ENCODE results near the gene IMMP2L.

The IMMP2L gene

GRCh38 chr7:111092406-111093236 lies 469.7 kb downstream of the IMMP2L start:
- TF ChIP-seq EZH2phosphoT487 (IDR thresholded peaks at IDR 0.05; ENCODE audit: borderline replicate concordance) (no peak), CTCF (conservative IDR thresholded peaks at IDR 0.05; ENCODE audit: low read length) (no peak)
- no peak overlapping the region for H3K4me3 ChIP-seq (ENCODE audit: low read length, poor library complexity, severe bottlenecking)
- peak overlapping the region; percentile 11 for H3K4me2 ChIP-seq (ENCODE audit: low read depth, low read length, poor library complexity, severe bottlenecking)
- no peaks in the 10 kb centered on the region for H3F3A ChIP-seq (ENCODE audit: low read depth)
- no peak overlapping the region for H3K9ac ChIP-seq (ENCODE audit: low read depth, low read length, poor library complexity, severe bottlenecking)
- no peaks in the 10 kb centered on the region for H3K27me3 ChIP-seq (ENCODE audit: insufficient read depth, low read length, poor library complexity, severe bottlenecking)
- no peaks in the 10 kb centered on the region for H3K9me3 ChIP-seq (ENCODE audit: insufficient read depth, low read depth, low read length)
- H2AFZ ChIP-seq (ENCODE audit: low read length): no peak overlapping the region
- H3K36me3 ChIP-seq (ENCODE audit: insufficient read depth, low read length): no peaks in the 10 kb centered on the region
- no peaks in the 10 kb centered on the region for H3K79me2 ChIP-seq (ENCODE audit: insufficient read depth, low read length)
- H3K9me2 ChIP-seq (replicated peaks; ENCODE audit: low read depth, low read length): no peaks in the 10 kb centered on the region
- peaks cover 15% of the 10 kb centered on the region for H3K4me1 ChIP-seq (ENCODE audit: insufficient read depth, low read length, poor library complexity, severe bottlenecking)
- H4K20me1 ChIP-seq (ENCODE audit: insufficient read depth, low read length, poor library complexity, severe bottlenecking): no peaks in the 10 kb centered on the region

DNA sequence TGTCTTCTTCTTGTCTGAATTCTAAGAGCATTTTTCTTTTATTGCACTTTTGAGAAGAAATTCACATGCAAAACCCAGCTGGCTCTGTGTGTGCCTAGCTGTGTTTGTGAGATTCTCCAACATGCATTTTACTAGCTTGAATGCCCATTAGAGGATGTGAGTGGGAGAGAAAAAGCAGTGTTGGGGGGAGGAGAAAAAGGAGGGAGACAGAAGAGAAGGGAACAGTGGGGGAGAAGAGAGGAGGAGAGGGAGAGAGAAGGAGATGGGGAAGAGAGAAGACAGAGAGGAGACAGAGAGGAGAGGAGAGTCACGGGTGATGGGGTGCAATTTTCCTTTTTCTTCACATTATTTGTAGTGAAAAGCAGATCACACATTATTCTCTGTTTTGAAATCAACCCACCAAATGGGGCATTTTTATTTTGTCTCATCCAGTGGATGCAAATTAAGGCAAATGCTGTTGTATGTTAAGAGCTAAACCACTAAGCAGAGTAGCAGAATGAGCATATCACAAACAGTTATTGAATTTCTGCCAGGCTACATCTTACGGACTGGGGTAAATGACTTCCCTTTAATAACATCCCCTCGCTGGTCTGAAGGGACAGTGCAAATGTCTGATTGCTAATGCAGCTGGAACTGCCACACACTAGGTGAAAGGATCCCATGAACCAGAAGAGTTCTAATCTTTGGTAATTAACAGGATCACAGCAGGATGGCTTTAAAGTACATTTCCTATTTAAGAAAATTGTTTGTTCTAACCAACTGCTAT lies 470.5 kb downstream of the IMMP2L start:
- Histone ChIP-seq H3F3A (ENCODE audit: low read depth) (no peaks in the 10 kb centered on the region), H3K27me3 (ENCODE audit: insufficient read depth, low read length, poor library complexity, severe bottlenecking) (no peaks in the 10 kb centered on the region), H3K4me1 (ENCODE audit: insufficient read depth, low read length, poor library complexity, severe bottlenecking) (peaks cover 16% of the 10 kb centered on the region), H4K20me1 (ENCODE audit: insufficient read depth, low read length, poor library complexity, severe bottlenecking) (no peaks in the 10 kb centered on the region), H3K9me2 (replicated peaks; ENCODE audit: low read depth, low read length) (no peaks in the 10 kb centered on the region), H3K4me3 (ENCODE audit: low read length, poor library complexity, severe bottlenecking) (no peak overlapping the region), H3K9me3 (ENCODE audit: insufficient read depth, low read depth, low read length) (no peaks in the 10 kb centered on the region), H2AFZ (ENCODE audit: low read length) (no peak overlapping the region), H3K36me3 (ENCODE audit: insufficient read depth, low read length) (no peaks in the 10 kb centered on the region), H3K9ac (ENCODE audit: low read depth, low read length, poor library complexity, severe bottlenecking) (no peak overlapping the region), H3K79me2 (ENCODE audit: insufficient read depth, low read length) (no peaks in the 10 kb centered on the region), H3K4me2 (ENCODE audit: low read depth, low read length, poor library complexity, severe bottlenecking) (no peak overlapping the region)
- TF ChIP-seq EZH2phosphoT487 (IDR thresholded peaks at IDR 0.05; ENCODE audit: borderline replicate concordance): no peak
- TF ChIP-seq CTCF (conservative IDR thresholded peaks at IDR 0.05; ENCODE audit: low read length): no peak

DNA sequence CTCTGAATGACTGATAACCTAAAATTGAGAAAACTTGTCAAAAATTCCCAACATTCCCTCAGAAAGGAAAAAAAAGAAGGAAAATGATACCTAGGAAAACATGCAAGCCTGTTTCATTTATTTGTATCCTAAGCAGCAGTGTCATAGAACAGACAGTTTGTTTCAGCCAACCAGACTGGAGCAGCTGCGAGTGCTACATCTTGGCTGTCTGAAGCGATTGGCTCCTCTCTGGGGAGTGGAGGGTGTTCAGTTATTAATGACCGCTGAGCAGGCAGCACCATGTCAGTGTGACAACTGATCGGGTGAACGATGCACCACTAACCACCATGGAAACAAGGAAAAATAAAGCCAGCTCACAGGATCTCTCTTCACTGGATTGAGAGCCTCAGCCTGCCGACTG lies 471.4 kb downstream of the IMMP2L start, which contains the start of gene LRRN3:
LRRN3 (plus strand) TSS at position 282 of the 400 bp plus-strand sequence. CDS start 31,646 bp downstream, outside the sequence.
- Histone ChIP-seq H2AFZ (ENCODE audit: low read length) (no peak within 1 kb of the TSS), H3K4me1 (ENCODE audit: insufficient read depth, low read length, poor library complexity, severe bottlenecking) (peaks cover 20% of the 10 kb centered on the region), H3K4me3 (ENCODE audit: low read length, poor library complexity, severe bottlenecking) (no peak within 1 kb of the TSS), H3K27me3 (ENCODE audit: insufficient read depth, low read length, poor library complexity, severe bottlenecking) (no peaks in the 10 kb centered on the region), H3K9me3 (ENCODE audit: insufficient read depth, low read depth, low read length) (no peaks in the 10 kb centered on the region), H3F3A (ENCODE audit: low read depth) (no peaks in the 10 kb centered on the region), H4K20me1 (ENCODE audit: insufficient read depth, low read length, poor library complexity, severe bottlenecking) (no peaks in the 10 kb centered on the region), H3K79me2 (ENCODE audit: insufficient read depth, low read length) (no peaks in the 10 kb centered on the region), H3K9ac (ENCODE audit: low read depth, low read length, poor library complexity, severe bottlenecking) (no peak within 1 kb of the TSS), H3K4me2 (ENCODE audit: low read depth, low read length, poor library complexity, severe bottlenecking) (no peak within 1 kb of the TSS), H3K9me2 (replicated peaks; ENCODE audit: low read depth, low read length) (no peaks in the 10 kb centered on the region), H3K36me3 (ENCODE audit: insufficient read depth, low read length) (no peaks in the 10 kb centered on the region)
- TF ChIP-seq CTCF (conservative IDR thresholded peaks at IDR 0.05; ENCODE audit: low read length) (no peak), EZH2phosphoT487 (IDR thresholded peaks at IDR 0.05; ENCODE audit: borderline replicate concordance) (no peak)

Data from Loucy (cell line).